ENCODE results near the gene GPI.

- TF ChIP-seq POLR2AphosphoS5 (IDR thresholded peaks at IDR 0.05; ENCODE audit: low read depth, low read length) (no peak), REST (IDR thresholded peaks at IDR 0.05; ENCODE audit: insufficient read depth in 1 of 2, low read depth in 2 of 2, low read length in 2 of 2) (no peak), TAF1 (IDR thresholded peaks at IDR 0.05; ENCODE audit: borderline replicate concordance, insufficient read depth, low read length) (no peak), FOXP2 (optimal IDR thresholded peaks at IDR 0.05; ENCODE audit: borderline replicate concordance, extremely low read depth, extremely low read length, insufficient read depth) (no peak)
Measured at GRCh38 chr19:34357431-34357830, 7.6 kb upstream of the GPI start.
